A549 (cell line): ENCODE results near the gene CPPED1. TPM values are rescaled to one million over a fixed set of nuclear protein-coding genes. Genes with fewer than 3 reads are reported as not detected.
"Not testable (repeated sequence)": the region's sequence is repeated elsewhere in the genome, so short reads cannot be mapped to it uniquely, and the experiment has no call there.

Experiments
- ATAC-seq, 2 experiments: fragments of 200-7000 bp in 1 of 2; fragments of >200 bp in 1 of 2; cut with Nextera tagmentation in 1 of 2; cut with Tn5 transposase in 1 of 2; 3 replicates each; pipeline versions ENCODE4 v1.8.0 to v1.9.1; 2018 to 2020; ENCODE audit warnings: mild to moderate bottlenecking in 1 of 2, moderate library complexity in 1 of 2
- CTCF ChIA-PET: fragments of 300-600 bp; sonication (Branson Sonifier 250); formaldehyde crosslinking; extraction: SDS; loops from one replicate; lab custom pipeline; 2021; ENCODE audit warnings: antibody characterized with exemption, inconsistent platforms; lab: Yijun Ruan, JAX
- POLR2A ChIA-PET: fragments of 350-600 bp; formaldehyde crosslinking; extraction: SDS; loops from one replicate; lab custom pipeline; 2021; ENCODE audit warnings: antibody characterized with exemption, inconsistent platforms; lab: Yijun Ruan, JAX
- DNase-seq, 2 experiments: peaks; one replicate each; pipeline versions ENCODE4 v3.0.0 to v3.0.0-alpha.2; 2011 to 2016; ENCODE audit warnings: low read depth in 1 of 2, low spot score in 1 of 2
- FAIRE-seq: peaks from 2 replicates; lab custom pipeline; 2011; peaks lifted over from hg19 to GRCh38; lab: Jason Lieb, UNC
- H3K27ac ChIP-seq, 2 experiments: fragments of >200 bp; sonication (Bioruptor Twin); formaldehyde crosslinking; 3 replicates each; pipeline ENCODE4 v1.5.1; 2016 to 2017
- H3K4me1 ChIP-seq: fragments of >200 bp; sonication (Bioruptor Twin); formaldehyde crosslinking; 3 replicates; pipeline ENCODE4 v1.6.1; 2016
- H3K4me2 ChIP-seq: fragments of >200 bp; sonication (Bioruptor Twin); formaldehyde crosslinking; 3 replicates; pipeline ENCODE4 v1.6.1; 2016
- H3K4me3 ChIP-seq: fragments of >200 bp; sonication (Bioruptor Twin); formaldehyde crosslinking; 3 replicates; pipeline ENCODE4 v1.5.1; 2016
- H3K9me3 ChIP-seq: fragments of >200 bp; sonication (Bioruptor Twin); formaldehyde crosslinking; 3 replicates; pipeline ENCODE4 v1.6.1; 2016
- CEBPB ChIP-seq, 2 experiments: fragments of >200 bp in 1 of 2; sonication (Bioruptor Twin) in 1 of 2; formaldehyde crosslinking in 1 of 2; IDR thresholded peaks; 2 replicates each; pipeline ENCODE4 v1.6.1; 2012 to 2016
- CTCF ChIP-seq: fragments of >200 bp; sonication (Bioruptor Twin); formaldehyde crosslinking; IDR thresholded peaks from 3 replicates; pipeline ENCODE4 v1.5.1; 2016
- EHF ChIP-seq: fragments of 250-450 bp; sonication (Bioruptor Pico); IDR thresholded peaks from 2 replicates; pipeline ENCODE4 v1.5.0; 2020; ENCODE audit warnings: mild to moderate bottlenecking
- EHMT2 ChIP-seq: fragments of 200-600 bp; sonication (generic); IDR thresholded peaks from 2 replicates; pipeline ENCODE4 v1.6.1; 2016; ENCODE audit warnings: antibody characterized with exemption, low read depth, mild to moderate bottlenecking, moderate library complexity
- FOXS1 ChIP-seq: fragments of 250-450 bp; sonication (Bioruptor Pico); IDR thresholded peaks from 2 replicates; pipeline ENCODE4 v1.5.0; 2020; ENCODE audit warnings: mild to moderate bottlenecking, moderate library complexity
- GATA3 ChIP-seq: IDR thresholded peaks from 2 replicates; pipeline ENCODE4 v1.6.1; 2012; ENCODE audit warnings: borderline replicate concordance
- HOXB5 ChIP-seq: fragments of 250-450 bp; sonication (Bioruptor Pico); IDR thresholded peaks from 2 replicates; pipeline ENCODE4 v1.5.0; 2020; ENCODE audit warnings: mild to moderate bottlenecking, moderate library complexity
- KDM1A ChIP-seq: fragments of 200-600 bp; sonication (generic); IDR thresholded peaks from 2 replicates; pipeline ENCODE4 v1.6.1; 2016; ENCODE audit warnings: low read depth, mild to moderate bottlenecking
- KDM5A ChIP-seq: fragments of 200-600 bp; sonication (generic); IDR thresholded peaks from 2 replicates; pipeline ENCODE4 v1.6.1; 2016; ENCODE audit warnings: antibody characterized with exemption, mild to moderate bottlenecking
- MAFK ChIP-seq: fragments of 450-650 bp; IDR thresholded peaks from 2 replicates; pipeline ENCODE4 v1.6.1; 2014; ENCODE audit not compliant: partially characterized antibody
- PHF8 ChIP-seq: fragments of 200-600 bp; sonication (generic); IDR thresholded peaks from 2 replicates; pipeline ENCODE4 v1.6.1; 2016; ENCODE audit warnings: low read depth, mild to moderate bottlenecking, antibody characterized with exemption, moderate library complexity, borderline replicate concordance
- POLR2AphosphoS2 ChIP-seq: conservative IDR thresholded peaks from 2 replicates; pipeline ENCODE4 v1.6.1; 2012; ENCODE audit warnings: low read length, improper control_type of control experiment, inconsistent platforms
- RAD21 ChIP-seq, 2 experiments: fragments of >200 bp in 1 of 2; sonication (Bioruptor Twin) in 1 of 2; formaldehyde crosslinking in 1 of 2; IDR thresholded peaks in 1 of 2; conservative IDR thresholded peaks in 1 of 2; 2 replicates in 1 of 2; 3 replicates in 1 of 2; pipeline ENCODE4 v1.6.1; 2012 to 2018; ENCODE audit warnings: inconsistent platforms in 1 of 2
- RARB ChIP-seq: fragments of 250-450 bp; sonication (Bioruptor Pico); IDR thresholded peaks from 2 replicates; pipeline ENCODE4 v1.8.0; 2021; ENCODE audit warnings: mild to moderate bottlenecking, moderate library complexity
- REST ChIP-seq: fragments of 200-600 bp; sonication (generic); IDR thresholded peaks from 2 replicates; pipeline ENCODE4 v1.6.1; 2016; ENCODE audit warnings: antibody characterized with exemption, mild to moderate bottlenecking, moderate library complexity
- SREBF2 ChIP-seq: fragments of 450-650 bp; IDR thresholded peaks from 2 replicates; pipeline ENCODE4 v1.6.1; 2014; ENCODE audit warnings: mild to moderate bottlenecking, moderate library complexity
- TP53 ChIP-seq: fragments of 250-450 bp; sonication (Bioruptor Pico); IDR thresholded peaks from 2 replicates; pipeline ENCODE4 v1.5.0; 2021; ENCODE audit warnings: mild to moderate bottlenecking, moderate library complexity
- USF2 ChIP-seq: fragments of 450-650 bp; IDR thresholded peaks from 2 replicates; pipeline ENCODE4 v1.6.1; 2014; ENCODE audit warnings: antibody characterized with exemption
- WGBS: methylation state at CpG from one replicate; pipeline ENCODE4 v1.1.6; 2017; ENCODE audit errors: missing lambda C conversion rate; 5-methylcytosine and 5-hydroxymethylcytosine counted together
- polyA plus RNA-seq, 4 experiments: library from polyadenylated mRNA; depleted of rRNA in 3 of 4; stranded (reverse); fragments of >200 nt; fragmentation: RNase III in 1 of 4; extraction: RNeasy Plus Mini Kit Qiagen cat#74134 plus additional on column Dnase treatment in 1 of 4; gene quantifications; 2 replicates in 3 of 4; 3 replicates in 1 of 4; pipeline ENCODE4 v1.2.3, GENCODE V29; 2011 to 2017
- TF ChIP-seq, protein P1 (sequence below): fragments of >200 bp; sonication (Bioruptor Twin); formaldehyde crosslinking; IDR thresholded peaks from 2 replicates; pipeline ENCODE4 v1.6.1; 2016
- TF ChIP-seq, protein P2 (sequence below): fragments of 150-350 bp; IDR thresholded peaks from 2 replicates; pipeline ENCODE4 v1.6.1; 2014; ENCODE audit warnings: low read depth, mild to moderate bottlenecking, low read length
- TF ChIP-seq, protein P3 (sequence below): IDR thresholded peaks from 2 replicates; pipeline ENCODE4 v1.6.1; 2012; ENCODE audit warnings: low read depth, borderline replicate concordance
- TF ChIP-seq, protein P4 (sequence below): fragments of 250-450 bp; sonication (Bioruptor Pico); IDR thresholded peaks from 2 replicates; pipeline ENCODE4 v1.5.0; 2021; ENCODE audit warnings: mild to moderate bottlenecking, moderate library complexity, borderline replicate concordance

The CPPED1 gene
- polyA plus RNA-seq, 2 of the 4 experiments (the other 2 are of a cell fraction), result 16.1 to 30.5 TPM

- TF ChIP-seq USF2, result no peak
- TF ChIP-seq SREBF2, result no peak
- no peak for TF ChIP-seq REST
- TF ChIP-seq CEBPB (IDR thresholded peaks at IDR 0.05), result no peak
- no peak for TF ChIP-seq POLR2AphosphoS2
- TF ChIP-seq FOXS1 (CRISPR knock-in tag), result no peak
- TF ChIP-seq, protein P1, sequence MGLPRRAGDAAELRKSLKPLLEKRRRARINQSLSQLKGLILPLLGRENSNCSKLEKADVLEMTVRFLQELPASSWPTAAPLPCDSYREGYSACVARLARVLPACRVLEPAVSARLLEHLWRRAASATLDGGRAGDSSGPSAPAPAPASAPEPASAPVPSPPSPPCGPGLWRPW, result no peak
- no peak for TF ChIP-seq GATA3
- TF ChIP-seq, all 56 proteins: peak for 0
These were observed 36.8 kb downstream of the CPPED1 start (continued) for GRCh38 chr16:12766853-12767252.

GRCh38 chr16:12766208-12766607, 37.5 kb downstream of the CPPED1 start:
- H3K4me3 ChIP-seq, H3K27ac ChIP-seq, ATAC-seq, DNase-seq, H3K9me3 ChIP-seq, H3K4me1 ChIP-seq, CTCF ChIA-PET, H3K4me2 ChIP-seq, POLR2A ChIA-PET, FAIRE-seq: not testable (repeated sequence)
- 92% methylated on average over 3 of the region's 3 CpGs for WGBS

- ChIA-PET POLR2A (no interaction called here), CTCF (no interaction called here)
- DNase-seq, result no peak
- Histone ChIP-seq H3K4me3 (no peak overlapping the region), H3K4me2 (no peak overlapping the region), H3K27ac (no peak overlapping the region), H3K9me3 (no peaks in the 10 kb centered on the region), H3K4me1 (no peaks in the 10 kb centered on the region)
- ATAC-seq, result no peak
- FAIRE-seq, result no peak
- whole genome bisulfite sequencing, result 91% methylated on average over 6 of the region's 6 CpGs
- TF ChIP-seq, protein P2, sequence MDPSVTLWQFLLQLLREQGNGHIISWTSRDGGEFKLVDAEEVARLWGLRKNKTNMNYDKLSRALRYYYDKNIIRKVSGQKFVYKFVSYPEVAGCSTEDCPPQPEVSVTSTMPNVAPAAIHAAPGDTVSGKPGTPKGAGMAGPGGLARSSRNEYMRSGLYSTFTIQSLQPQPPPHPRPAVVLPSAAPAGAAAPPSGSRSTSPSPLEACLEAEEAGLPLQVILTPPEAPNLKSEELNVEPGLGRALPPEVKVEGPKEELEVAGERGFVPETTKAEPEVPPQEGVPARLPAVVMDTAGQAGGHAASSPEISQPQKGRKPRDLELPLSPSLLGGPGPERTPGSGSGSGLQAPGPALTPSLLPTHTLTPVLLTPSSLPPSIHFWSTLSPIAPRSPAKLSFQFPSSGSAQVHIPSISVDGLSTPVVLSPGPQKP, result no peak
- no peak for TF ChIP-seq CTCF
- no peak for TF ChIP-seq EHF (CRISPR knock-in tag)
- no peak for TF ChIP-seq RAD21 (conservative IDR thresholded peaks at IDR 0.05 in 1 of 2, IDR thresholded peaks at IDR 0.05 in 1 of 2)
- TF ChIP-seq, protein P3, sequence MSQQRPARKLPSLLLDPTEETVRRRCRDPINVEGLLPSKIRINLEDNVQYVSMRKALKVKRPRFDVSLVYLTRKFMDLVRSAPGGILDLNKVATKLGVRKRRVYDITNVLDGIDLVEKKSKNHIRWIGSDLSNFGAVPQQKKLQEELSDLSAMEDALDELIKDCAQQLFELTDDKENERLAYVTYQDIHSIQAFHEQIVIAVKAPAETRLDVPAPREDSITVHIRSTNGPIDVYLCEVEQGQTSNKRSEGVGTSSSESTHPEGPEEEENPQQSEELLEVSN, result no peak
- no peak for TF ChIP-seq SREBF2
- no peak for TF ChIP-seq KDM5A
- TF ChIP-seq, protein P4, sequence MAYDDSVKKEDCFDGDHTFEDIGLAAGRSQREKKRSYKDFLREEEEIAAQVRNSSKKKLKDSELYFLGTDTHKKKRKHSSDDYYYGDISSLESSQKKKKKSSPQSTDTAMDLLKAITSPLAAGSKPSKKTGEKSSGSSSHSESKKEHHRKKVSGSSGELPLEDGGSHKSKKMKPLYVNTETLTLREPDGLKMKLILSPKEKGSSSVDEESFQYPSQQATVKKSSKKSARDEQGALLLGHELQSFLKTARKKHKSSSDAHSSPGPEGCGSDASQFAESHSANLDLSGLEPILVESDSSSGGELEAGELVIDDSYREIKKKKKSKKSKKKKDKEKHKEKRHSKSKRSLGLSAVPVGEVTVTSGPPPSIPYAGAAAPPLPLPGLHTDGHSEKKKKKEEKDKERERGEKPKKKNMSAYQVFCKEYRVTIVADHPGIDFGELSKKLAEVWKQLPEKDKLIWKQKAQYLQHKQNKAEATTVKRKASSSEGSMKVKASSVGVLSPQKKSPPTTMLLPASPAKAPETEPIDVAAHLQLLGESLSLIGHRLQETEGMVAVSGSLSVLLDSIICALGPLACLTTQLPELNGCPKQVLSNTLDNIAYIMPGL (CRISPR knock-in tag), result no peak
- no peak for TF ChIP-seq HOXB5 (CRISPR knock-in tag)
- no peak for TF ChIP-seq RARB (CRISPR knock-in tag)
- TF ChIP-seq MAFK, result no peak
- no peak for TF ChIP-seq GATA3
- no peak for TF ChIP-seq KDM1A
- TF ChIP-seq PHF8, result no peak
- TF ChIP-seq EHMT2, result no peak
- no peak for TF ChIP-seq TP53 (CRISPR knock-in tag)
These were observed 38.7 kb downstream of the CPPED1 start for GRCh38 chr16:12764813-12765488.
